ENCODE data around the gene PCDH9. TPM values are rescaled to one million over a fixed set of nuclear protein-coding genes. Genes with fewer than 3 reads are reported as not detected.
"Not testable (repeated sequence)": the region's sequence is repeated elsewhere in the genome, so short reads cannot be mapped to it uniquely, and the experiment has no call there.

PCDH9 gene
- total and polyA plus RNA-seq, 2 of the 4 experiments (the other 2 are of a cell fraction): 2.2 to 10.2 TPM

GRCh38 chr13:66765559-66765958 lies 464.6 kb downstream of the PCDH9 start:
- Histone ChIP-seq H2BK20ac (ENCODE audit: low read depth, low read length) (no peak overlapping the region), H2BK15ac (ENCODE audit: low read depth, low read length) (no peak overlapping the region)
- ATAC-seq (ENCODE audit: low read depth): no peak

GRCh38 chr13:66760678-66761077 lies 469.5 kb downstream of the PCDH9 start:
- not testable (repeated sequence) for H2BK5ac ChIP-seq (ENCODE audit: low read depth, low read length, poor library complexity, severe bottlenecking)

More at GRCh38 chr13:66765559-66765958, 464.6 kb downstream of the PCDH9 start:
- no TSS peak for BruUV-seq (replicated peaks)
- no peak overlapping the region for H2BK120ac ChIP-seq (ENCODE audit: low read depth, low read length)
- H3K23ac ChIP-seq (ENCODE audit: low read depth, low read length): no peak overlapping the region
- POLR2A ChIA-PET (ENCODE audit: unreplicated experiment): no interaction called here
- H2AK9ac ChIP-seq (replicated peaks; ENCODE audit: low read depth, low read length, poor library complexity): no peak overlapping the region
- peaks cover 6% of the 10 kb centered on the region for H3K9me3 ChIP-seq (ENCODE audit: control insufficient read depth, insufficient read depth, low read length)
- CTCF ChIA-PET: no interaction called here
- H3K36me3 ChIP-seq (ENCODE audit: control insufficient read depth, insufficient read depth, low read length): no peaks in the 10 kb centered on the region
- no peak overlapping the region for H3K4ac ChIP-seq (ENCODE audit: low read depth, low read length)
- H3K9ac ChIP-seq (ENCODE audit: low read depth, low read length): no peak overlapping the region
- intact Hi-C loops (cut with micrococcal nuclease): no loop called here
- no peak for DNase-seq
- dilution Hi-C loops (cut with HindIII; ENCODE audit: low sequenced_read_pairs, unreplicated experiment): no loop called here
- H4K8ac ChIP-seq (ENCODE audit: low read depth in 2 of 2, low read length in 2 of 2): no peak overlapping the region
- no peak overlapping the region for H3K4me3 ChIP-seq (ENCODE audit: insufficient read depth, low read depth, low read length)
- H4K5ac ChIP-seq (ENCODE audit: low read depth, low read length): no peak overlapping the region
- no peak overlapping the region for H2AK5ac ChIP-seq (ENCODE audit: low read depth, low read length)
- H4K91ac ChIP-seq (ENCODE audit: insufficient read depth, low read depth, low read length): no peak overlapping the region
- H3K4me1 ChIP-seq (ENCODE audit: control insufficient read depth, insufficient read depth, low read length): no peaks in the 10 kb centered on the region
- no peak overlapping the region for H3K18ac ChIP-seq (ENCODE audit: low read depth, low read length)
- H3K14ac ChIP-seq (replicated peaks; ENCODE audit: low read depth, low read length): no peak overlapping the region
- no peaks in the 10 kb centered on the region for H4K20me1 ChIP-seq (ENCODE audit: insufficient read depth, low read length)
- H3K4me2 ChIP-seq (ENCODE audit: low read depth, low read length): no peak overlapping the region
- TF ChIP-seq NFE2L2 (IDR thresholded peaks at IDR 0.05; ENCODE audit: low read depth, low read length) (no peak), FOS (IDR thresholded peaks at IDR 0.05; ENCODE audit: low read depth, low read length) (no peak), ELK1 (IDR thresholded peaks at IDR 0.05; ENCODE audit: borderline replicate concordance, low read depth, low read length) (no peak), SMC3 (IDR thresholded peaks at IDR 0.05; ENCODE audit: low read depth, low read length) (no peak)
- H3K56ac ChIP-seq (ENCODE audit: extremely low read depth, insufficient read depth, low read length): no peak overlapping the region
- no peaks in the 10 kb centered on the region for H3K9me1 ChIP-seq (ENCODE audit: insufficient read depth, low read length)
- no peak overlapping the region for H2AFZ ChIP-seq (replicated peaks; ENCODE audit: low read length, poor library complexity)
- no peaks in the 10 kb centered on the region for H3K27me3 ChIP-seq (ENCODE audit: control insufficient read depth, insufficient read depth, low read length)
- H3K79me1 ChIP-seq (ENCODE audit: low read depth in 1 of 2, low read length in 2 of 2): no peaks in the 10 kb centered on the region
- in situ Hi-C loops (cut with MboI; ENCODE audit: low sequenced_read_pairs): no loop called here
- H2BK5ac ChIP-seq (ENCODE audit: low read depth, low read length, poor library complexity, severe bottlenecking): no peak overlapping the region
- H3K27ac ChIP-seq (ENCODE audit: insufficient read depth, low read length): no peak overlapping the region

More at GRCh38 chr13:66760678-66761077, 469.5 kb downstream of the PCDH9 start:
- intact Hi-C loops (cut with micrococcal nuclease); H3K14ac ChIP-seq (replicated peaks; ENCODE audit: low read depth, low read length); BruUV-seq (replicated peaks); H3K27me3 ChIP-seq (ENCODE audit: control insufficient read depth, insufficient read depth, low read length); H3K4ac ChIP-seq (ENCODE audit: low read depth, low read length); H3K79me1 ChIP-seq (ENCODE audit: low read depth in 1 of 2, low read length in 2 of 2); H3K27ac ChIP-seq (ENCODE audit: insufficient read depth, low read length); H3K9me1 ChIP-seq (ENCODE audit: insufficient read depth, low read length); H2BK120ac ChIP-seq (ENCODE audit: low read depth, low read length); in situ Hi-C loops (cut with MboI; ENCODE audit: low sequenced_read_pairs); H2AK5ac ChIP-seq (ENCODE audit: low read depth, low read length); H3K4me1 ChIP-seq (ENCODE audit: control insufficient read depth, insufficient read depth, low read length); H3K9ac ChIP-seq (ENCODE audit: low read depth, low read length); H2AK9ac ChIP-seq (replicated peaks; ENCODE audit: low read depth, low read length, poor library complexity); POLR2A ChIA-PET (ENCODE audit: unreplicated experiment); H3K4me2 ChIP-seq (ENCODE audit: low read depth, low read length); H2BK20ac ChIP-seq (ENCODE audit: low read depth, low read length); H2AFZ ChIP-seq (replicated peaks; ENCODE audit: low read length, poor library complexity); H3K56ac ChIP-seq (ENCODE audit: extremely low read depth, insufficient read depth, low read length); H3K23ac ChIP-seq (ENCODE audit: low read depth, low read length); DNase-seq; H3K18ac ChIP-seq (ENCODE audit: low read depth, low read length); H3K36me3 ChIP-seq (ENCODE audit: control insufficient read depth, insufficient read depth, low read length); dilution Hi-C loops (cut with HindIII; ENCODE audit: low sequenced_read_pairs, unreplicated experiment); H4K20me1 ChIP-seq (ENCODE audit: insufficient read depth, low read length); H3K4me3 ChIP-seq (ENCODE audit: insufficient read depth, low read depth, low read length); H3K9me3 ChIP-seq (ENCODE audit: control insufficient read depth, insufficient read depth, low read length); H4K8ac ChIP-seq (ENCODE audit: low read depth in 2 of 2, low read length in 2 of 2); CTCF ChIA-PET; H4K91ac ChIP-seq (ENCODE audit: insufficient read depth, low read depth, low read length); H2BK15ac ChIP-seq (ENCODE audit: low read depth, low read length); ATAC-seq (ENCODE audit: low read depth); H4K5ac ChIP-seq (ENCODE audit: low read depth, low read length): not testable (repeated sequence)
- WGBS, 2 experiments (ENCODE audit: extremely low coverage in 2 of 2, insufficient read length in 1 of 2): no CpG with 5 or more reads among the region's 4 CpGs

Data from IMR-90 (cell line).